ENCODE measurements around the gene INPP4A.

DNA sequence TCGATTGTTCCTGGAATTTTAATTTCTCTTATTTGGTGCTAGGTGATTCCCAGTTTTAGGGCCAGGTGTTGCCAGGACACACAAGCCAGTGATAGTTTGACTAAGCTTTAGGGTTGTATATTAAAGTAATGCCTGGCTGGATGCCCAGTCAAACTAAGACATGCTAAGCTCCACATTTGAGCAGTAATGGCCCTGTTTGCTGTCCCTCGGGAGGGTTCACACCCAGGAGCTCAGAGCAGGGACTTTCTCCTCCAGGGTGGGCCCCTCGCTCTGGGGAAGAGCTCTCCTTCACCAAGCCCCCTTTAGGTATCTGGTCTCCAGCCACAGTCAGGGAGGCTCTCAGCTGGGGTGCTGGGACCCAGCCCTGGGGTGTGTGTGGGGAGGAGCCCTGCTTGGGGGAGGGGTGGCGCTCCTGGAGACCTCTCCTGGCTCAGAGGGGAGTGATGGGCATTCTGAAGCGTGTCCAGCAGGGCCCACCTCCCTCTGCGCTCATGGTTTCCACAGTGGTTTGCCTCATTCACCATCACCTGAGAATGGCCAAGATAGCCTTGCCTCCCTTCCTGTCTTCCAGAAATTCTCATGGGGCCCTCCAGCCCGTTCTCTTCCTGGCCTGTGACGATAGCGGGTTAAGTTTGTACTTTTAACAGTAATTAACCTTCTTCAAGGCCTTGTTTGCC lies 31.7 kb downstream of the INPP4A start:
- TF ChIP-seq, protein P1, sequence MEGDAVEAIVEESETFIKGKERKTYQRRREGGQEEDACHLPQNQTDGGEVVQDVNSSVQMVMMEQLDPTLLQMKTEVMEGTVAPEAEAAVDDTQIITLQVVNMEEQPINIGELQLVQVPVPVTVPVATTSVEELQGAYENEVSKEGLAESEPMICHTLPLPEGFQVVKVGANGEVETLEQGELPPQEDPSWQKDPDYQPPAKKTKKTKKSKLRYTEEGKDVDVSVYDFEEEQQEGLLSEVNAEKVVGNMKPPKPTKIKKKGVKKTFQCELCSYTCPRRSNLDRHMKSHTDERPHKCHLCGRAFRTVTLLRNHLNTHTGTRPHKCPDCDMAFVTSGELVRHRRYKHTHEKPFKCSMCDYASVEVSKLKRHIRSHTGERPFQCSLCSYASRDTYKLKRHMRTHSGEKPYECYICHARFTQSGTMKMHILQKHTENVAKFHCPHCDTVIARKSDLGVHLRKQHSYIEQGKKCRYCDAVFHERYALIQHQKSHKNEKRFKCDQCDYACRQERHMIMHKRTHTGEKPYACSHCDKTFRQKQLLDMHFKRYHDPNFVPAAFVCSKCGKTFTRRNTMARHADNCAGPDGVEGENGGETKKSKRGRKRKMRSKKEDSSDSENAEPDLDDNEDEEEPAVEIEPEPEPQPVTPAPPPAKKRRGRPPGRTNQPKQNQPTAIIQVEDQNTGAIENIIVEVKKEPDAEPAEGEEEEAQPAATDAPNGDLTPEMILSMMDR (IDR thresholded peaks at IDR 0.05) = no peak
- TF ChIP-seq POLR2A (IDR thresholded peaks at IDR 0.05) = no peak
- TF ChIP-seq EP300 (IDR thresholded peaks at IDR 0.05) = no peak
- TF ChIP-seq POLR2AphosphoS5 (IDR thresholded peaks at IDR 0.05) = no peak
